Subcutaneous abdominal adipose tissue (tissue), 5 donors: ENCODE measurements around the gene KATNB1.
"Not testable (repeated sequence)": the region's sequence is repeated elsewhere in the genome, so short reads cannot be mapped to it uniquely, and the experiment has no call there.

Experiments used
- H3K27ac ChIP-seq: one replicate; pipeline ENCODE4 v1.7.0; 2013; ENCODE audit warnings: low read depth, mild to moderate bottlenecking, inconsistent platforms, low read length, moderate library complexity
- H3K27me3 ChIP-seq, 5 donors: one replicate each; pipeline ENCODE4 v1.7.0; 2013; ENCODE audit warnings: low read length in 5 of 5, inconsistent platforms in 1 of 5; ENCODE audit not compliant: control insufficient read depth in 5 of 5, insufficient read depth in 4 of 5
- H3K36me3 ChIP-seq, 5 donors: one replicate each; pipeline ENCODE4 v1.7.0; 2013; ENCODE audit warnings: low read length in 5 of 5; ENCODE audit not compliant: control insufficient read depth in 5 of 5, insufficient read depth in 5 of 5
- H3K4me1 ChIP-seq, 5 donors: one replicate each; pipeline ENCODE4 v1.7.0; 2013; ENCODE audit warnings: low read length in 5 of 5, mild to moderate bottlenecking in 3 of 5, moderate library complexity in 1 of 5; ENCODE audit not compliant: control insufficient read depth in 5 of 5, insufficient read depth in 5 of 5
- H3K4me3 ChIP-seq, 5 donors: one replicate each; pipeline ENCODE4 v1.7.0; 2013; ENCODE audit warnings: low read length in 5 of 5, low read depth in 1 of 5
- H3K9ac ChIP-seq, 5 donors: one replicate each; pipeline ENCODE4 v1.7.0; 2013; ENCODE audit warnings: low read length in 5 of 5, mild to moderate bottlenecking in 4 of 5, moderate library complexity in 3 of 5
- H3K9me3 ChIP-seq, 5 donors: one replicate each; pipeline ENCODE4 v1.7.0; 2013; ENCODE audit warnings: low read length in 5 of 5; ENCODE audit not compliant: control insufficient read depth in 5 of 5
- donor health status: healthy.
- donor health status: healthy.
- donor health status: healthy.
- donor health status: healthy.
- donor health status: healthy.

Gene KATNB1

DNA sequence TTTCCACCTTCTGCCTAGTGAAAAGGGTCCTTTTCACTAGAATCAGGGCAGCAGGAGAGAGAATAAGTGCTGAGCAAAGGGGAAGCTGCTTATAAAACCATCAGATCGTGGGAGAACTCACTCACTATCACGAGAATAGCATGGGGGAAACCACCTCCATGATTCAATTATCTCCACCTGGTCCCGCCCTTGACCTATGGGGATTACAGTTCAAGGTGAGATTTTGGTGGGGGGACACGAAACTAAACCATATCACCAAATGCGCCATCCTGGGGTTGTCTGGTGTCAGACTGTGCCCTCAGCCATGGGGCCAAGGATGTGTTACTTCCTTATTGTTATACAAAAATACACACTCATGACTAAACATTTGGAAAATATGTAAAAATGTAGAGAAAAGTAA is 10.4 kb upstream of the KATNB1 start:
- no peaks in the 10 kb centered on the region for H3K36me3 ChIP-seq
- no peak overlapping the region for H3K27ac ChIP-seq
- H3K27me3 ChIP-seq = peaks cover 0 to 5% (median 3%) of the 10 kb centered on the region in 5 donors
- H3K9ac ChIP-seq = no peak overlapping the region
- no peaks in the 10 kb centered on the region for H3K4me1 ChIP-seq
- H3K4me3 ChIP-seq = no peak overlapping the region
- no peaks in the 10 kb centered on the region for H3K9me3 ChIP-seq

DNA sequence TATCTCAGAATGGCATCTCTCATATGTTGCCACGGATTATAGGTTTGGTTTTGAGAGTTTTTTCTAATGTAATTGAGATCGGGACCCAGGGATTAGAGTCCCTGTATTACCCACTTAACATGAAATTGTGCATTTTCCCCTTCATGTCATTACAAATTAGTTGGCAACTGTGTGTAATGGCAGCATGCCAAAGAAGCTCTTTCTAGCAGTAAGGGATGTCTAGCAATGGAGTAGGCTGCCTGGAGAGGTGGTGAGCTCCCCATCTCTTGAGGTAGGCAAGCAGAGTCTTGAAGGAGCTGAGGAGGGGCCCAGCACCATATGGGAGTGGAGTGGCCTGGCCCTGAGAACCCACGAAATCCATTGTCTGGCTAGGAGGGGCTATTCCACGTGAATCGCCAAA is 10.0 kb upstream of the KATNB1 start:
- no peak overlapping the region for H3K4me3 ChIP-seq
- no peak overlapping the region for H3K27ac ChIP-seq
- no peaks in the 10 kb centered on the region for H3K4me1 ChIP-seq
- no peaks in the 10 kb centered on the region for H3K36me3 ChIP-seq
- peaks cover 0 to 5% (median 3%) of the 10 kb centered on the region in 5 donors for H3K27me3 ChIP-seq
- H3K9ac ChIP-seq = no peak overlapping the region
- no peaks in the 10 kb centered on the region for H3K9me3 ChIP-seq

DNA sequence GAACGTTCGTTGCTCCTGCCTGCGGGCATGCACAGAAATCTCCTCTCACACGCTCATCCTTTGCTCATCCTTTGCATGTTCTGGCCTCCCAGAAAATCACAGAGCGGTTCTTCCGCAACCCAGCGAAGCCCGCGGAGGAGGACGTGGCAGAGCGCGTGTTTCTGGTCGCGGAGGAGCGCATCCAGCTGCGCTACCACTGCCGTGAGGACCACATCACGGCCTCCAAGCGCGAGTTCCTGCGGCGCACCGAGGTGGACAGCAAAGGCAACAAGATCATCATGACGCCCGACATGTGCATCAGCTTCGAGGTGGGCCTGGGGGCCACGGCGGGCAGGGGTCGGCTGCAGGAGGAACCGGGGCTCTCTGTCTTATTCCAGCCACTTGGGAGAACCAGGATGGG is 9.6 kb upstream of the KATNB1 start:
- Histone ChIP-seq H3K9ac (no peak overlapping the region), H3K27ac (no peak overlapping the region), H3K36me3 (no peaks in the 10 kb centered on the region), H3K4me3 (no peak overlapping the region), H3K9me3 (no peaks in the 10 kb centered on the region), H3K27me3 (peaks cover 0 to 5% (median 3%) of the 10 kb centered on the region in 5 donors), H3K4me1 (no peaks in the 10 kb centered on the region)

DNA sequence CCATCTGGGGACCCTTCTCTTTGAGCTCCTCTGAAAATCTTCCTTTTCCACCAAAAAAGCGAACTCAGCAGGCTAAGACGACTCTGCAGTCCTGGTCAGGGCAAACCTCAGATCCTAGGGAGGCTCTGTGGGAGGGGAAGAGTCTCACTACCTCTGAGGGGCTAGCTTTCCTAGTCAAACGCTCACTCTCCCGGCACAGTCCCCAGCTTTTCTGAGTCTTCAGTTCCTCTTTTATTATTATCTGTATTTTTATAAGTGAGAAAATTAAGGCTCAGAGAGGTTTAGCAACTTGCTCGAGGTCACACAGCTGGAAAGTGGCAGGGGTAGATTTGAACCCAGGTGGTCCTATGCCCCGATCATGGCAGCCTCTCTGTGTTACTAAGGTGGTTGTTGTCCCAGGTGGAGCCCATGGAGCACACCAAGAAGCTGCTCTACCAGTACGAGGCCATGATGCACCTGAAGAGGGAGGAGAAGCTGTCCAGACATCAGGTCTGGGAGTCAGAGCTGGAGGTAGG is 9.1 kb upstream of the KATNB1 start:
- Histone ChIP-seq H3K27me3 (peaks cover 0 to 5% (median 3%) of the 10 kb centered on the region in 5 donors), H3K9me3 (no peaks in the 10 kb centered on the region), H3K27ac (no peak overlapping the region), H3K36me3 (no peaks in the 10 kb centered on the region), H3K4me1 (no peaks in the 10 kb centered on the region), H3K4me3 (no peak overlapping the region), H3K9ac (no peak overlapping the region)

- Histone ChIP-seq H3K9ac (no peak overlapping the region), H3K9me3 (no peaks in the 10 kb centered on the region), H3K36me3 (no peaks in the 10 kb centered on the region), H3K4me1 (no peaks in the 10 kb centered on the region), H3K4me3 (no peak overlapping the region), H3K27ac (no peak overlapping the region), H3K27me3 (peaks cover 0 to 5% (median 3%) of the 10 kb centered on the region in 5 donors)
These were observed 8.0 kb upstream of the KATNB1 start for GRCh38 chr16:57727610-57728009.

- H3K9me3 ChIP-seq = no peaks in the 10 kb centered on the region
- H3K9ac ChIP-seq = no peak overlapping the region
- H3K36me3 ChIP-seq = no peaks in the 10 kb centered on the region
- H3K4me3 ChIP-seq = no peak overlapping the region
- no peaks in the 10 kb centered on the region for H3K4me1 ChIP-seq
- peaks cover 0 to 5% (median 0%) of the 10 kb centered on the region in 5 donors for H3K27me3 ChIP-seq
- H3K27ac ChIP-seq = no peak overlapping the region
These were observed 7.0 kb upstream of the KATNB1 start for GRCh38 chr16:57728336-57729181.

GRCh38 chr16:57729182-57729484 is 6.4 kb upstream of the KATNB1 start:
- H3K27ac ChIP-seq = no peak overlapping the region
- peaks cover 0 to under 1% (median 0%) of the 10 kb centered on the region in 5 donors for H3K4me1 ChIP-seq
- H3K4me3 ChIP-seq = no peak overlapping the region
- H3K9ac ChIP-seq = no peak overlapping the region
- no peaks in the 10 kb centered on the region for H3K36me3 ChIP-seq
- no peaks in the 10 kb centered on the region for H3K9me3 ChIP-seq
- H3K27me3 ChIP-seq = peaks cover 0 to 5% (median 0%) of the 10 kb centered on the region in 5 donors

GRCh38 chr16:57729852-57730251 is 5.7 kb upstream of the KATNB1 start:
- H3K4me3 ChIP-seq, H3K36me3 ChIP-seq, H3K4me1 ChIP-seq, H3K27me3 ChIP-seq, H3K9me3 ChIP-seq, H3K27ac ChIP-seq, H3K9ac ChIP-seq: not testable (repeated sequence)

DNA sequence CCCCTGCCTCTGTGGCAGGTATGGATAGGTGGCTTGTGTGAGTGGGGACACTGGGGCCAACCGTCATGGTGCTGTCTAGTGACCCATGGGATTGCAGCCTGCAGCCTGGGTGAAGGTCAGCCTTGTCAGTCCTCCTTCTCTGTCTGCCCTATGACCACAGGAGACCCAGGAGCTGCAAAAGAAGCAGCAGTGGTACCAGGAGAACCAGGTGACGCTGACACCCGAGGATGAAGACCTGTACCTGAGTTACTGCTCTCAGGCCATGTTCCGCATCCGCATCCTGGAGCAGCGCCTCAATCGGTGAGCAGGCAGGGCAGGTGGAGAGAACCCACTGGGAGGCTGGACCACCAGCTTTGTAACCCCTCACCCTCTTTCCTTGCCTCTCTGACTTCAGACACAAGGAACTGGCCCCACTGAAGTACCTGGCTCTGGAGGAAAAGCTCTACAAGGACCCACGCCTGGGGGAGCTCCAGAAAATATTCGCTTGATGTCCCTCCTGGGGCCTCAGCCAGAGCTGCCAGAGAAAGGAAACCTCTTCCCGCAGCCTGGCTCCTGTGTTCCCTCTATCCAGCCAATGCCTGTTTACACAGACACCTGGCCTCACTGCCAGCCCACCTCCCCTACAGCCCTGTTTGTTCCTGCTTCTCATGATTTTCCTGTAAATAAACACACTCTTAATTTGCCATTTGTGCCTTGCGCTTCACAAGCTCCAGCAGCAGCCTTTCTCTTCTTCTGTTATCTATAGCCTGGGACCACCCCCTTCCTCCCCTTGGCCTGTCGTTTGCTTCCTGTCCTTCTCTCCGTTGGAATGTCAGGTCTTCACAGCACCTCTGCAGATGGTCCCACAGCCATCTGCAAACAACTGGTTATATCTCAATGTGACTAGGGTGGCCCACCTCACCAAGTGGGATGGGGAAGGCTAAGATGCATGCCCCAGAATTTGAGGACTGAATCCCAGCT is 4.5 kb upstream of the KATNB1 start:
- Histone ChIP-seq H3K27me3 (no peaks in the 10 kb centered on the region), H3K9me3 (no peaks in the 10 kb centered on the region), H3K4me3 (no peak overlapping the region), H3K9ac (no peak overlapping the region), H3K4me1 (peaks cover under 1 to 15% (median 11%) of the 10 kb centered on the region in 5 donors), H3K36me3 (no peaks in the 10 kb centered on the region), H3K27ac (no peak overlapping the region)

GRCh38 chr16:57732037-57732436 is 3.5 kb upstream of the KATNB1 start:
- Histone ChIP-seq H3K36me3 (no peaks in the 10 kb centered on the region), H3K9me3 (no peaks in the 10 kb centered on the region), H3K27ac (no peak overlapping the region), H3K27me3 (no peaks in the 10 kb centered on the region), H3K4me1 (peaks cover 6 to 25% (median 21%) of the 10 kb centered on the region in 5 donors), H3K4me3 (no peak overlapping the region), H3K9ac (no peak overlapping the region)
